Gastrocnemius medialis (tissue), 4 donors: ENCODE measurements around the gene ORC6.

Experiments
- CTCF ChIP-seq, 5 experiments: fragments of 450-650 bp in 3 of 5; fragments of 200-600 bp in 2 of 5; sonication (generic) in 2 of 5; IDR thresholded peaks in 4 of 5; conservative IDR thresholded peaks in 1 of 5; 1 replicate in 4 of 5; 2 replicates in 1 of 5; pipeline ENCODE4 v1.5.1; 2016 to 2019; ENCODE audit warnings: antibody characterized with exemption in 5 of 5, mild to moderate bottlenecking in 3 of 5, moderate library complexity in 3 of 5
- POLR2A ChIP-seq, 2 donors: fragments of 450-650 bp; IDR thresholded peaks; one replicate each; pipeline ENCODE4 v1.6.1; 2017; ENCODE audit warnings: antibody characterized with exemption in 2 of 2, mild to moderate bottlenecking in 2 of 2, moderate library complexity in 2 of 2

DNA sequence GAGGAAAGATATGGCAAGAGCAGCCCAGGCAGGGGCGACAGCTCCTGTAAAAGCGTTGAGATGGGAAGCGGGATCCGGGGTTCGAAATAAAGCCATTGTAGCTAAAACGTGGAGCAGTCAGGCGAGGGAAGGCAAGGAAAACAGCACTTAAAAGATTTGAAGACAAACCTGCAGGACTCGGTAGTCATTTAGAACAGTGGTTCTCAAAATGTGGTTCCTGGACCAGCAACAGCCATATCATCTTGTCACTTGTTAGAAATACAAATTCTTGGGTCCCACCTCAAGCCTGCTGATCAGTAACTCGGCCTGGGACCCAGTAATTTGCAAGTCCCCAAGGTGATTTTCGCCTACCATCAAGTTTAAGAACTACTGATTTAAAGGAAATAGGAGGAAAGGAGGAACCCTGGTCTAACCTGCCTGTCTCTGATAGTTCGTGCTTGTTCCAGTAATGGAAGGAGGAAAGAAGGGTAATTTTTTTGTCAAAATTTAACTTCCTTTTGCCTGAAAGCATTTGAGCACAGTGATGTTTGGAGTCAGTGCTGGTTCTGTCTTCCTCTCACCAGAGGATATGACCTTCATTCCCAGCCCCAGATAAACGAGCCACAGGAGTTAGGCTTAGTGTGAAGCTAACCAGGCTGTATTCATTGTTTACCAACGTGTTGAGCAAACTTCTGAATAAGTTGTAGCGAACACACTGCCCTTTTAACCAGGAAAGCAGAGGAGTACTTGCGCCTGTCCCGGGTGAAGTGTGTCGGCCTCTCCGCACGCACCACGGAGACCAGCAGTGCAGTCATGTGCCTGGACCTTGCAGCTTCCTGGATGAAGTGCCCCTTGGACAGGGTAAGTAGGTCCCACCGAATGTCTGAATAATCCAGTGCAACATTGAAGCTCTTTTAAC, 1.1 kb downstream of the ORC6 start:
- TF ChIP-seq CTCF (IDR thresholded peaks at IDR 0.05 in 4 of 5, conservative IDR thresholded peaks at IDR 0.05 in 1 of 5) = no peak
- no peak for TF ChIP-seq POLR2A (IDR thresholded peaks at IDR 0.05)
